ENCODE results near the gene APBA3.

GRCh38 chr19:3734310-3734600, 27.2 kb downstream of the APBA3 start:
- TF ChIP-seq TCF4 (CRISPR knock-in tag; IDR thresholded peaks at IDR 0.05; ENCODE audit: borderline replicate concordance) (no peak), ZFP3 (CRISPR knock-in tag; IDR thresholded peaks at IDR 0.05) (no peak)

Measured in SK-N-SH treated with all-trans-retinoic acid at 6 μM for 48 hours (cell line).